SW 1271 (cell line): ENCODE results near the gene KCNJ14.

Source experiments
- DNase-seq, 2 experiments: peaks; one replicate each; lab custom pipeline; 2025; lab: John Stamatoyannopoulos, UW

Gene KCNJ14

GRCh38 chr19:48455171-48455907 lies at the start of gene KCNJ14:
KCNJ14 (plus strand) TSS chr19:48455574; CDS start chr19:48461725, 6,151 bp downstream.
- no peak for DNase-seq

GRCh38 chr19:48405850-48406249 lies 49.5 kb upstream of the KCNJ14 start:
- no peak for DNase-seq

- DNase-seq, result peak in 1 of 2 experiments; percentile 22
Observed at GRCh38 chr19:48413879-48414587, 41.3 kb upstream of the KCNJ14 start.

- peak; percentile 30 to 44 for DNase-seq
Observed at GRCh38 chr19:48415395-48415794, 40.0 kb upstream of the KCNJ14 start.

GRCh38 chr19:48415806-48416221 lies 39.6 kb upstream of the KCNJ14 start:
- no peak for DNase-seq

GRCh38 chr19:48417421-48417820 lies 38.0 kb upstream of the KCNJ14 start:
- no peak for DNase-seq

GRCh38 chr19:48418317-48419064 lies 36.9 kb upstream of the KCNJ14 start:
- no peak for DNase-seq

GRCh38 chr19:48419158-48419920 lies 36.0 kb upstream of the KCNJ14 start:
- DNase-seq, result peak in 1 of 2 experiments; percentile 21

- no peak for DNase-seq
Observed at GRCh38 chr19:48421548-48421947, 33.8 kb upstream of the KCNJ14 start.

GRCh38 chr19:48424694-48425219 lies 30.6 kb upstream of the KCNJ14 start:
- no peak for DNase-seq

GRCh38 chr19:48428670-48429069 lies 26.7 kb upstream of the KCNJ14 start:
- DNase-seq, result no peak

GRCh38 chr19:48433337-48433736 lies 22.0 kb upstream of the KCNJ14 start:
- no peak for DNase-seq

GRCh38 chr19:48436586-48436985 lies 18.8 kb upstream of the KCNJ14 start:
- no peak for DNase-seq

GRCh38 chr19:48441360-48442050 lies 13.9 kb upstream of the KCNJ14 start:
- DNase-seq, result no peak

- no peak for DNase-seq
Observed at GRCh38 chr19:48442116-48443035, 13.0 kb upstream of the KCNJ14 start.

- DNase-seq, result no peak
Observed at GRCh38 chr19:48443256-48443655, 12.1 kb upstream of the KCNJ14 start.

GRCh38 chr19:48443731-48444128 lies 11.6 kb upstream of the KCNJ14 start:
- no peak for DNase-seq

- DNase-seq, result no peak
Observed at GRCh38 chr19:48444129-48444935, 11.0 kb upstream of the KCNJ14 start.

GRCh38 chr19:48444936-48445200 lies 10.5 kb upstream of the KCNJ14 start:
- no peak for DNase-seq
